ENCODE results near the gene UMPS. TPM values are rescaled to one million over a fixed set of nuclear protein-coding genes. Genes with fewer than 3 reads are reported as not detected.

UMPS gene
- 14.0 and 23.9 TPM in 2 replicates for polyA plus RNA-seq

DNA sequence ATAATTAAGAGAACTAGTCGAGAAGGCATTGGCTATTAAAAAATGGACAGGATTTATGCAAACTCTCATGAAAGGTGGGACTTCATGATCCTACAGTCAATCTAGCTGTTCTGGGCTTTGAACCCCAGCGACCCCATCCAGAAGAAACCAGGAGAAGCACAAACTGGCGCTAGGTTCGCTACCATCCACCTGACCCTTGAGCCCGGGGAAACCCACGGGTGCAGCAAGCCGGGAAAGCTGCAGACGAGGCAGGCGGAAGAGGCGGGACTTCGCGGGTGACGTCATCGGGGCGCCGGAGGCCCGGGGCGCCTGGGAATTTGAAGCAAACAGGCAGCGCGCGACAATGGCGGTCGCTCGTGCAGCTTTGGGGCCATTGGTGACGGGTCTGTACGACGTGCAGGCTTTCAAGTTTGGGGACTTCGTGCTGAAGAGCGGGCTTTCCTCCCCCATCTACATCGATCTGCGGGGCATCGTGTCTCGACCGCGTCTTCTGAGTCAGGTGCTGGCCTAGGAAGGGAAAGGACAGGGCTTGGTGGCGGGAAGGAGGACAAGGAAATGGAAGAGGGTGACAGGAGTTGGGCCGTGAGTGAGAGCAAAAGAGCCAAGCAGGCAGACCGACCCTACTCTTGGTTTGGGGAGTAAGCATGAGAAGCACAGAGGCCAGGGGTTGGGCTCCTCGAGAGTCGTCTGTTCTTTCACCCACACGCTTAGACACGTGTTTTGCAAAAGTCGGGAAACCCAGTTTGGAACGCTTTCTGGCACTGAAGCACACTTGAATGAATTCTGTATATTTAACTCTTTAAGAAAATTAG is at the start of gene UMPS:
TSS of gene UMPS (plus strand) at position 324 of the 812 bp plus-strand sequence. CDS start at position 344, 20 bp downstream.

Other genes with a start within 250 kb of the UMPS start
- gene ITGB5, start 156.9 kb downstream of the UMPS start, polyA plus RNA-seq: 1.8 and 3.7 TPM in 2 replicates
- not detected in 2 replicates for gene MUC13, start 204.3 kb downstream of the UMPS start, polyA plus RNA-seq

Data from Purkinje cell (primary cell).